Gastrocnemius medialis (tissue), 4 donors: ENCODE results near the gene KNDC1. TPM values are rescaled to one million over a fixed set of nuclear protein-coding genes. Genes with fewer than 3 reads are reported as not detected.
"Not testable (repeated sequence)": the region's sequence is repeated elsewhere in the genome, so short reads cannot be mapped to it uniquely, and the experiment has no call there.

Source experiments
- ATAC-seq, 2 donors: fragments of 150-250 bp; one replicate each; pipeline ENCODE4 v1.9.1; 2016
- DNase-seq, 2 donors: peaks; one replicate each; pipeline ENCODE4 v3.0.0-alpha.2; 2019
- H3K27ac ChIP-seq, 4 donors: fragments of 200-600 bp; sonication (generic); 1 replicate in 1 of 4; 2 replicates in 3 of 4; pipeline ENCODE4 v1.5.1; 2016 to 2018; ENCODE audit warnings: mild to moderate bottlenecking in 2 of 4, moderate library complexity in 1 of 4
- H3K27me3 ChIP-seq, 3 donors: fragments of 200-600 bp; sonication (generic) in 2 of 3; 1 replicate in 1 of 3; 2 replicates in 2 of 3; pipeline versions ENCODE4 v1.5.1 to v1.6.0; 2016 to 2019; ENCODE audit warnings: mild to moderate bottlenecking in 1 of 3, moderate library complexity in 1 of 3
- H3K36me3 ChIP-seq, 2 donors: fragments of 200-600 bp; sonication (generic) in 1 of 2; one replicate each; pipeline ENCODE4 v1.5.1; 2017 to 2018
- H3K4me1 ChIP-seq, 2 donors: fragments of 200-600 bp; sonication (generic) in 1 of 2; one replicate each; pipeline ENCODE4 v1.5.1; 2016 to 2017; ENCODE audit warnings: mild to moderate bottlenecking in 2 of 2
- H3K4me3 ChIP-seq, 4 donors: fragments of 200-600 bp; sonication (generic) in 3 of 4; 1 replicate in 1 of 4; 2 replicates in 3 of 4; pipeline ENCODE4 v1.5.1; 2016 to 2019; ENCODE audit warnings: mild to moderate bottlenecking in 2 of 4
- H3K9me3 ChIP-seq, 3 donors: fragments of 200-600 bp; sonication (generic) in 2 of 3; 1 replicate in 1 of 3; 2 replicates in 2 of 3; pipeline ENCODE4 v1.5.1; 2016 to 2019
- CTCF ChIP-seq, 5 experiments: fragments of 450-650 bp in 3 of 5; fragments of 200-600 bp in 2 of 5; sonication (generic) in 2 of 5; IDR thresholded peaks in 4 of 5; conservative IDR thresholded peaks in 1 of 5; 1 replicate in 4 of 5; 2 replicates in 1 of 5; pipeline ENCODE4 v1.5.1; 2016 to 2019; ENCODE audit warnings: antibody characterized with exemption in 5 of 5, mild to moderate bottlenecking in 3 of 5, moderate library complexity in 3 of 5
- POLR2A ChIP-seq, 2 donors: fragments of 450-650 bp; IDR thresholded peaks; one replicate each; pipeline ENCODE4 v1.6.1; 2017; ENCODE audit warnings: antibody characterized with exemption in 2 of 2, mild to moderate bottlenecking in 2 of 2, moderate library complexity in 2 of 2
- in situ Hi-C, 4 donors: fragments of 200-750 bp; cut with MboI; loops; one replicate each; pipeline versions ENCODE4 v1.15.0 to v1.8.0; 2017; ENCODE audit warnings: low sequenced_read_pairs in 4 of 4
- intact Hi-C: fragments of 100-400 bp; cut with DNase I; formaldehyde crosslinking; loops from one replicate; pipeline ENCODE4 v1.15.1; 2023; ENCODE audit warnings: low total_unique reads
- total RNA-seq, 4 donors: library from RNA; depleted of rRNA; stranded (reverse); fragments of >200 nt; gene quantifications; one replicate each; pipeline versions ENCODE4 v1.1.0 to v1.2.3, GENCODE V29; 2016

The KNDC1 gene
- total RNA-seq, 4 donors from 2014 or later = 0.04 to 0.13 TPM; not detected in 2

- intact Hi-C loops (no loop called here), in situ Hi-C loops (no loop called here)
- TF ChIP-seq CTCF (IDR thresholded peaks at IDR 0.05 in 4 of 5, conservative IDR thresholded peaks at IDR 0.05 in 1 of 5) (no peak), POLR2A (IDR thresholded peaks at IDR 0.05) (no peak)
- Histone ChIP-seq H3K27me3 (peaks cover 15 to 36% (median 19%) of the 10 kb centered on the region in 3 donors), H3K9me3 (no peaks in the 10 kb centered on the region), H3K4me1 (no peaks in the 10 kb centered on the region), H3K27ac (no peak overlapping the region), H3K4me3 (no peak overlapping the region), H3K36me3 (no peaks in the 10 kb centered on the region)
- DNase-seq = no peak
- ATAC-seq = no peak
These were observed 16.9 kb upstream of the KNDC1 start for GRCh38 chr10:133143200-133143533.

GRCh38 chr10:133143546-133143945 lies 16.5 kb upstream of the KNDC1 start:
- ATAC-seq (no peak), DNase-seq (no peak)
- intact Hi-C loops = no loop called here

GRCh38 chr10:133144771-133145170 lies 15.2 kb upstream of the KNDC1 start:
- no peaks in the 10 kb centered on the region for H3K4me1 ChIP-seq
- H3K27ac ChIP-seq = no peak overlapping the region
- no peaks in the 10 kb centered on the region for H3K9me3 ChIP-seq
- in situ Hi-C loops = no loop called here
- no peaks in the 10 kb centered on the region for H3K36me3 ChIP-seq
- ATAC-seq = no peak
- intact Hi-C loops = no loop called here
- peaks cover 15 to 42% (median 30%) of the 10 kb centered on the region in 3 donors for H3K27me3 ChIP-seq
- DNase-seq = no peak
- H3K4me3 ChIP-seq = no peak overlapping the region
- TF ChIP-seq CTCF (IDR thresholded peaks at IDR 0.05 in 4 of 5, conservative IDR thresholded peaks at IDR 0.05 in 1 of 5) (no peak), POLR2A (IDR thresholded peaks at IDR 0.05) (no peak)

More at GRCh38 chr10:133143546-133143945, 16.5 kb upstream of the KNDC1 start:
- H3K27me3 ChIP-seq = peaks cover 15 to 36% (median 22%) of the 10 kb centered on the region in 3 donors
- H3K36me3 ChIP-seq = no peaks in the 10 kb centered on the region
- in situ Hi-C loops = no loop called here
- no peaks in the 10 kb centered on the region for H3K4me1 ChIP-seq
- no peaks in the 10 kb centered on the region for H3K9me3 ChIP-seq
- no peak overlapping the region for H3K27ac ChIP-seq
- TF ChIP-seq POLR2A (IDR thresholded peaks at IDR 0.05) (no peak), CTCF (IDR thresholded peaks at IDR 0.05 in 4 of 5, conservative IDR thresholded peaks at IDR 0.05 in 1 of 5) (no peak)
- no peak overlapping the region for H3K4me3 ChIP-seq

- Histone ChIP-seq H3K4me1 (no peaks in the 10 kb centered on the region), H3K36me3 (no peaks in the 10 kb centered on the region), H3K27ac (no peak overlapping the region), H3K9me3 (no peaks in the 10 kb centered on the region), H3K27me3 (peaks cover 19 to 39% (median 35%) of the 10 kb centered on the region in 3 donors), H3K4me3 (no peak overlapping the region)
- TF ChIP-seq CTCF (IDR thresholded peaks at IDR 0.05 in 4 of 5, conservative IDR thresholded peaks at IDR 0.05 in 1 of 5) (no peak), POLR2A (IDR thresholded peaks at IDR 0.05) (no peak)
- ATAC-seq = no peak
- in situ Hi-C loops (no loop called here), intact Hi-C loops (no loop called here)
- no peak for DNase-seq
These were observed 9.8 kb upstream of the KNDC1 start for GRCh38 chr10:133150226-133150625.

GRCh38 chr10:133150656-133151055 lies 9.4 kb upstream of the KNDC1 start:
- intact Hi-C loops = no loop called here
- TF ChIP-seq POLR2A (IDR thresholded peaks at IDR 0.05) = no peak
- TF ChIP-seq CTCF (IDR thresholded peaks at IDR 0.05 in 4 of 5, conservative IDR thresholded peaks at IDR 0.05 in 1 of 5) = no peak
- no peak for DNase-seq
- Histone ChIP-seq H3K4me3 (no peak overlapping the region), H3K27ac (no peak overlapping the region), H3K4me1 (no peaks in the 10 kb centered on the region), H3K27me3 (peaks cover 19 to 39% (median 34%) of the 10 kb centered on the region in 3 donors), H3K9me3 (no peaks in the 10 kb centered on the region), H3K36me3 (no peaks in the 10 kb centered on the region)
- in situ Hi-C loops = no loop called here
- no peak for ATAC-seq

DNA sequence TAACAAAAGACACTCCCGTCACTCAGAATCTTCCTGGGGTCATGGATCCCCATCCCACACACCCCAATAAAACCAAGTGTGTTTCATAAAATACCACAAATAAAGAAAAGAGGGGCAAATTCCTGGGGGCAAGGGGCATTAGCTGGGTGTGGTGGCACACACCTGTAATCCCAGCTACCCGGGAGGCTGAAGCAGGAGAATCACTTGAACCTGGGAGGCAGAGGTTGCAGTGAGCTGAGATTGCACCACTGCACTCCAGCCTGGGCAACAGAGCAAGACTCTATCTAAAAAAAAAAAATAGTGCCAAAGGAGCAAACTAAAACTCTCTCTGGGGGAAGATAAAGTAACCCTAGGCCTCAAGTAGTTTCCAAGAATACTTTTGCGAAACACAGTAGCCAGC lies 8.9 kb upstream of the KNDC1 start:
- peaks cover 19 to 39% (median 30%) of the 10 kb centered on the region in 3 donors for H3K27me3 ChIP-seq
- DNase-seq, ATAC-seq, H3K36me3 ChIP-seq, in situ Hi-C loops, H3K4me1 ChIP-seq, intact Hi-C loops, H3K4me3 ChIP-seq, H3K9me3 ChIP-seq, H3K27ac ChIP-seq: not testable (repeated sequence)
